ENCODE measurements around the gene AHNAK2.

AHNAK2 gene

DNA sequence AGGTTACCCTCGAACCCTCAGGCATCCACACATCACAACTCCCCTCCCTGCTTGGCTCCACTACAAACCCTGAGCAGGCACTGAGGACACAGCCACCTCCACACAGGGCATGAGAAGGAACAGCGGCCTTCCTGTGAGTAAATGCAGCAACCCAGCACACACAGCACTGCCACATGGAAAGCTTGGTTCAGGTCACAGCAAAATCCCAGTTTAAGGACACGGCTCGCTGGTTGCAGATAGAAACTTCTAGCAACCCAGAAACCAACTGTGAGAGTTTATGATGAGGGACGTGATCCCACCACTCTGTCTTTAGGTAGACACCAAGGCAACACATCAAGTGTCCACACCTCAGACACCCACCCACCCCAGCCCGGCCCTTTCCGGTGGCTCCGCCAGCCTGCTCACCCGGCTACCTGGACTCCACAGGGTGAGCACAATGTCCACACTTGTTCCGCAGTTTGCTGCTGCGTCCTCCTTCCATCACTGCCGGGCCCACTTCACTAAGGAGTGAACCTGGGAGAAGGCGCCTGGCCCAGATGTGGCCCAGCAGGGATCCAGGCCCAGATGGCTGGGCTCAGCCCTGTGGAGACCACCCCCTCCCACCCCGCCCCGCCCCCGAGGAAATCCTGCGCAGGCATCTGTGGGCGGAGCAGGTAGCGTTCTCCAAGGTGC, 29.6 kb upstream of the AHNAK2 start:
- Histone ChIP-seq H3K36me3 (ENCODE audit: control insufficient read depth, low read length) (peaks cover 63% of the 10 kb centered on the region), H4K20me1 (ENCODE audit: control insufficient read depth, insufficient read depth, low read depth, low read length) (peaks cover 23% of the 10 kb centered on the region; the same call in 1 of the 2 replicates), H3K4me2 (ENCODE audit: low read length) (no peak overlapping the region), H3K9me3 (ENCODE audit: control insufficient read depth, insufficient read depth, low read length) (no peaks in the 10 kb centered on the region), H3F3A (ENCODE audit: control insufficient read depth, insufficient read depth) (no peaks in the 10 kb centered on the region), H3K4me3 (ENCODE audit: low read length) (no peak overlapping the region), H3K27me3 (ENCODE audit: control insufficient read depth, low read length) (no peaks in the 10 kb centered on the region), H3K4me1 (ENCODE audit: control insufficient read depth, low read length) (no peaks in the 10 kb centered on the region), H3K79me2 (ENCODE audit: control insufficient read depth, low read length) (peaks cover 51% of the 10 kb centered on the region), H3K9me2 (replicated peaks; ENCODE audit: control insufficient read depth, low read length) (no peaks in the 10 kb centered on the region), H3K27ac (ENCODE audit: low read depth, low read length) (no peak overlapping the region)
- no peak for TF ChIP-seq EZH2phosphoT487 (IDR thresholded peaks at IDR 0.05; ENCODE audit: borderline replicate concordance, low read length)
- TF ChIP-seq, protein P1, sequence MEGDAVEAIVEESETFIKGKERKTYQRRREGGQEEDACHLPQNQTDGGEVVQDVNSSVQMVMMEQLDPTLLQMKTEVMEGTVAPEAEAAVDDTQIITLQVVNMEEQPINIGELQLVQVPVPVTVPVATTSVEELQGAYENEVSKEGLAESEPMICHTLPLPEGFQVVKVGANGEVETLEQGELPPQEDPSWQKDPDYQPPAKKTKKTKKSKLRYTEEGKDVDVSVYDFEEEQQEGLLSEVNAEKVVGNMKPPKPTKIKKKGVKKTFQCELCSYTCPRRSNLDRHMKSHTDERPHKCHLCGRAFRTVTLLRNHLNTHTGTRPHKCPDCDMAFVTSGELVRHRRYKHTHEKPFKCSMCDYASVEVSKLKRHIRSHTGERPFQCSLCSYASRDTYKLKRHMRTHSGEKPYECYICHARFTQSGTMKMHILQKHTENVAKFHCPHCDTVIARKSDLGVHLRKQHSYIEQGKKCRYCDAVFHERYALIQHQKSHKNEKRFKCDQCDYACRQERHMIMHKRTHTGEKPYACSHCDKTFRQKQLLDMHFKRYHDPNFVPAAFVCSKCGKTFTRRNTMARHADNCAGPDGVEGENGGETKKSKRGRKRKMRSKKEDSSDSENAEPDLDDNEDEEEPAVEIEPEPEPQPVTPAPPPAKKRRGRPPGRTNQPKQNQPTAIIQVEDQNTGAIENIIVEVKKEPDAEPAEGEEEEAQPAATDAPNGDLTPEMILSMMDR (IDR thresholded peaks at IDR 0.05; ENCODE audit: low read depth, low read length, poor library complexity, severe bottlenecking): no peak

DNA sequence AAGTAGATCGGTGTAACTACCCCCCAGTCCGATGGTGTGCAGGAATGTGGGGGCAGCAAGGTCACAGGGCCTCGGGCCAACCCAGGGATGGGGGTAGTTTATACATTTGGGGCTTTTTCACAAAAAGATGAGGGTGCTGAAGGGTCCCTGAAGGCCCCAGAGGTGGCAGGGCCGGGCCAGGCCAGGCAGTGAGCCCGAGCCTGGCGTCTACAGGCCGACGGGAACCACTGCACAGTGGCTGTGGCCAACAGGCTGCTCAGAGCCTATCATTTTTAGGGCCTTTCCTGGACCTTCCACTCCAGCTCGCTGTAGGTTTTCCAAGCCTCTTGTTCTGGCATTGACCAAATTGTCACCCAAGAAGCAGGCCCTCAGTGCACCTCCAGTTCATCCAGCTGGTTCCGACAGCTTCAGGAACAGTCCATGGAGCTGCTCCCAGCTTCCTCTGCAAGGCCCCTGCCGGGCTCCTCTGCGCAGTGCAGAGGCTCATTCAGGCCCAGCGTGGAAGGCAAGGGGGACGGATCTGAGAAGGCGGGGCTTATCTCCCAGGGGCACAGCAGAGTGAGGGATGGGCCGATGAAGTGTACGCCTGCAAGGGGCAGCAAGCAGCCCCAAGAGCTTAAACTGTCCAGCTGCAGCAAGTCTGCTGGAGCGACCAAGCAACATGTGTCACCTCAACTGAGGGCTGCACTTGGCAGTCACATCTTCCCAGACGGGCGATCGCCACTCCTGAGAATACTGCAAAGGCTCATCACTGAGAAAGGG, 28.8 kb upstream of the AHNAK2 start:
- TF ChIP-seq, protein P1 (IDR thresholded peaks at IDR 0.05; ENCODE audit: low read depth, low read length, poor library complexity, severe bottlenecking): no peak
- no peak for TF ChIP-seq EZH2phosphoT487 (IDR thresholded peaks at IDR 0.05; ENCODE audit: borderline replicate concordance, low read length)
- Histone ChIP-seq H3K4me3 (ENCODE audit: low read length) (no peak overlapping the region), H3K4me1 (ENCODE audit: control insufficient read depth, low read length) (no peaks in the 10 kb centered on the region), H3K36me3 (ENCODE audit: control insufficient read depth, low read length) (peaks cover 56% of the 10 kb centered on the region), H4K20me1 (ENCODE audit: control insufficient read depth, insufficient read depth, low read depth, low read length) (peaks cover 18% of the 10 kb centered on the region; the same call in 1 of the 2 replicates), H3K9me2 (replicated peaks; ENCODE audit: control insufficient read depth, low read length) (no peaks in the 10 kb centered on the region), H3F3A (ENCODE audit: control insufficient read depth, insufficient read depth) (no peaks in the 10 kb centered on the region), H3K9me3 (ENCODE audit: control insufficient read depth, insufficient read depth, low read length) (no peaks in the 10 kb centered on the region), H3K79me2 (ENCODE audit: control insufficient read depth, low read length) (peaks cover 44% of the 10 kb centered on the region), H3K27ac (ENCODE audit: low read depth, low read length) (no peak overlapping the region), H3K4me2 (ENCODE audit: low read length) (no peak overlapping the region), H3K27me3 (ENCODE audit: control insufficient read depth, low read length) (no peaks in the 10 kb centered on the region)

- peaks cover 36% of the 10 kb centered on the region for H3K79me2 ChIP-seq (ENCODE audit: control insufficient read depth, low read length)
- H3K4me1 ChIP-seq (ENCODE audit: control insufficient read depth, low read length): no peaks in the 10 kb centered on the region
- H3K27ac ChIP-seq (ENCODE audit: low read depth, low read length): no peak overlapping the region
- H3K9me3 ChIP-seq (ENCODE audit: control insufficient read depth, insufficient read depth, low read length): no peaks in the 10 kb centered on the region
- H3K36me3 ChIP-seq (ENCODE audit: control insufficient read depth, low read length): peaks cover 48% of the 10 kb centered on the region
- no peaks in the 10 kb centered on the region for H3K27me3 ChIP-seq (ENCODE audit: control insufficient read depth, low read length)
- TF ChIP-seq, protein P1 (IDR thresholded peaks at IDR 0.05; ENCODE audit: low read depth, low read length, poor library complexity, severe bottlenecking): no peak
- no peak for TF ChIP-seq EZH2phosphoT487 (IDR thresholded peaks at IDR 0.05; ENCODE audit: borderline replicate concordance, low read length)
- no peak overlapping the region for H3K4me2 ChIP-seq (ENCODE audit: low read length)
- no peaks in the 10 kb centered on the region for H3F3A ChIP-seq (ENCODE audit: control insufficient read depth, insufficient read depth)
- no peak overlapping the region for H3K4me3 ChIP-seq (ENCODE audit: low read length)
- H4K20me1 ChIP-seq (ENCODE audit: control insufficient read depth, insufficient read depth, low read depth, low read length): 0 out of 2 replicates have a peak, but pooled peaks cover 14% of the 10 kb centered on the region
- H3K9me2 ChIP-seq (replicated peaks; ENCODE audit: control insufficient read depth, low read length): no peaks in the 10 kb centered on the region
These were observed 28.0 kb upstream of the AHNAK2 start for GRCh38 chr14:105005929-105006830.

Data from DOHH2 (cell line).